Ovary (tissue), 9 donors: ENCODE data around the gene EDDM3A. TPM values are rescaled to one million over a fixed set of nuclear protein-coding genes. Genes with fewer than 3 reads are reported as not detected.
"Not testable (repeated sequence)": the region's sequence is repeated elsewhere in the genome, so short reads cannot be mapped to it uniquely, and the experiment has no call there.

Experiments used
- DNase-seq, 5 donors: peaks; one replicate each; pipeline ENCODE4 v3.0.0-alpha.2; 2019 to 2020
- H3K27ac ChIP-seq, 2 donors: fragments of 200-600 bp; one replicate each; pipeline versions ENCODE4 v1.5.1 to v1.8.0; 2019 to 2022
- H3K27me3 ChIP-seq: fragments of 200-600 bp; one replicate; pipeline ENCODE4 v1.8.0; 2022
- H3K36me3 ChIP-seq: fragments of 200-600 bp; sonication (generic); one replicate; pipeline ENCODE4 v1.5.1; 2019
- H3K4me1 ChIP-seq: one replicate; pipeline ENCODE4 v1.8.1; 2013; ENCODE audit warnings: mild to moderate bottlenecking, moderate library complexity; ENCODE audit not compliant: insufficient read depth
- H3K4me3 ChIP-seq: fragments of 200-600 bp; sonication (generic); one replicate; pipeline ENCODE4 v1.5.1; 2017
- H3K9me3 ChIP-seq, 2 donors: fragments of 200-600 bp in 1 of 2; sonication (generic) in 1 of 2; one replicate each; pipeline versions ENCODE4 v1.5.1 to v1.8.1; 2013 to 2019; ENCODE audit warnings: mild to moderate bottlenecking in 1 of 2, moderate library complexity in 1 of 2
- CTCF ChIP-seq, 3 donors: fragments of 450-650 bp in 2 of 3; fragments of 200-600 bp in 1 of 3; IDR thresholded peaks; one replicate each; pipeline versions ENCODE4 v1.5.1 to v1.8.0; 2016 to 2022; ENCODE audit warnings: antibody characterized with exemption in 3 of 3, mild to moderate bottlenecking in 1 of 3
- EP300 ChIP-seq: sonication (generic); formaldehyde crosslinking; IDR thresholded peaks from one replicate; pipeline ENCODE4 v1.6.1; 2017; ENCODE audit warnings: antibody characterized with exemption
- POLR2A ChIP-seq: fragments of 450-650 bp; IDR thresholded peaks from one replicate; pipeline ENCODE4 v1.6.1; 2017; ENCODE audit warnings: antibody characterized with exemption, mild to moderate bottlenecking, moderate library complexity
- WGBS, 3 donors: extraction: QIAGEN DNeasy Blood & Tissue Kit in 1 of 3; methylation state at CpG; one replicate each; pipeline versions ENCODE4 v1.1.5 to v1.1.7; 2013 to 2017; 5-methylcytosine and 5-hydroxymethylcytosine counted together
- intact Hi-C, 4 donors: fragments of 100-400 bp; cut with DNase I; formaldehyde crosslinking; loops; one replicate each; pipeline versions ENCODE4 v1.11.0 to v1.15.1; 2022 to 2023
- polyA plus RNA-seq, 2 donors: library from polyadenylated mRNA; stranded (reverse); fragments of 200-250 nt in 1 of 2; fragments of 350-450 nt in 1 of 2; fragmentation: Illumina TruSeq in 1 of 2; extraction: RNeasy Lipid Tissue Mini Kit (QIAGEN cat#74804) in 1 of 2; gene quantifications; one replicate each; pipeline ENCODE4 v1.2.3, GENCODE V29; 2013 to 2014
- total RNA-seq, 7 donors: library from RNA; depleted of rRNA in 2 of 7; stranded (reverse); fragments of >200 nt in 2 of 7; fragmentation: NEBNext Ultra II Directional in 3 of 7; extraction: Animal tissue kit (Norgen Biotek cat#: 25700) in 3 of 7; gene quantifications; one replicate each; pipeline versions ENCODE4 v1.1.0 to v1.2.4, GENCODE V29; 2016 to 2023
- donor health status: DM: no; HTN: no; CAD: no; lungs with moderate emphysema.
- donor health status: DM: no; HTN: no; CAD: no.
- donor health status: Bipolar disorder and iron deficiency.
- donor health status: DM: yes; HTN: yes; CAD: no.
- donor health status: DM: no; HTN: no; CAD: no.
- donor health status: DM: yes; HTN: yes; CAD: no.

EDDM3A gene
- total and polyA plus RNA-seq, 9 donors = not detected

- no peak for TF ChIP-seq EP300
- TF ChIP-seq CTCF (IDR thresholded peaks at IDR 0.05) = no peak
- no peak for TF ChIP-seq POLR2A
- intact Hi-C loops = no loop called here
- Histone ChIP-seq H3K4me3 (no peak overlapping the region), H3K36me3 (no peaks in the 10 kb centered on the region), H3K27ac (no peak overlapping the region), H3K27me3 (no peaks in the 10 kb centered on the region), H3K9me3 (no peaks in the 10 kb centered on the region), H3K4me1 (no peaks in the 10 kb centered on the region)
- WGBS, 3 donors = 73 to 80% (median 74%) methylated on average over 6 of the region's 6 CpGs
- no peak for DNase-seq
These were observed 9.3 kb downstream of the EDDM3A start for GRCh38 chr14:20755037-20755436.

- no peaks in the 10 kb centered on the region for H3K9me3 ChIP-seq
- DNase-seq = no peak
- TF ChIP-seq EP300 (no peak), CTCF (IDR thresholded peaks at IDR 0.05) (no peak), POLR2A (no peak)
- H3K4me1 ChIP-seq = no peaks in the 10 kb centered on the region
- H3K36me3 ChIP-seq = no peaks in the 10 kb centered on the region
- H3K4me3 ChIP-seq = no peak overlapping the region
- 72 to 73% (median 72%) methylated on average over 4 of the region's 4 CpGs for WGBS, 3 donors
- no peaks in the 10 kb centered on the region for H3K27me3 ChIP-seq
- H3K27ac ChIP-seq = no peak overlapping the region
- intact Hi-C loops = no loop called here
These were observed 12.3 kb downstream of the EDDM3A start for GRCh38 chr14:20757965-20758364.

GRCh38 chr14:20759465-20759864 is 13.8 kb downstream of the EDDM3A start:
- H3K9me3 ChIP-seq, DNase-seq, H3K27me3 ChIP-seq, H3K4me1 ChIP-seq, H3K36me3 ChIP-seq, H3K27ac ChIP-seq, H3K4me3 ChIP-seq, intact Hi-C loops: not testable (repeated sequence)
- WGBS, 3 donors = 87 to 96% (median 95%) methylated on average over 5 of the region's 5 CpGs

- TF ChIP-seq POLR2A (no peak), CTCF (IDR thresholded peaks at IDR 0.05) (no peak), EP300 (no peak)
- Histone ChIP-seq H3K27ac (no peak overlapping the region), H3K4me3 (no peak overlapping the region), H3K9me3 (no peaks in the 10 kb centered on the region), H3K27me3 (no peaks in the 10 kb centered on the region), H3K36me3 (no peaks in the 10 kb centered on the region), H3K4me1 (no peaks in the 10 kb centered on the region)
- intact Hi-C loops = no loop called here
- DNase-seq = no peak
These were observed 15.3 kb downstream of the EDDM3A start for GRCh38 chr14:20760950-20761349.

GRCh38 chr14:20768593-20768892 is 22.9 kb downstream of the EDDM3A start:
- Histone ChIP-seq H3K27me3 (no peaks in the 10 kb centered on the region), H3K27ac (no peak overlapping the region), H3K4me1 (no peaks in the 10 kb centered on the region), H3K36me3 (no peaks in the 10 kb centered on the region), H3K4me3 (no peak overlapping the region), H3K9me3 (no peaks in the 10 kb centered on the region)
- WGBS, 3 donors = 82 to 96% (median 84%) methylated on average over 3 of the region's 3 CpGs
- no peak for DNase-seq
- intact Hi-C loops = loop anchor here in 1 of 4 donors (5.0 kb wide), 1 partner anchor 64 kb away; no protein-coding TSS in a partner anchor
- TF ChIP-seq POLR2A (no peak), CTCF (IDR thresholded peaks at IDR 0.05) (no peak), EP300 (no peak)
